Astrocyte (in vitro differentiated cells and primary cell): ENCODE data around the gene RFX8. TPM values are rescaled to one million over a fixed set of nuclear protein-coding genes. Genes with fewer than 3 reads are reported as not detected.

Experiments used
- DNase-seq: peaks from one replicate; pipeline ENCODE4 v3.0.0-alpha.2; 2010; ENCODE audit warnings: low read depth
- FAIRE-seq: peaks from 2 replicates; lab custom pipeline; 2011; peaks lifted over from hg19 to GRCh38; lab: Jason Lieb, UNC
- H2AFZ ChIP-seq: 2 replicates; pipeline ENCODE4 v1.6.0; 2012; ENCODE audit warnings: low read depth, low read length, inconsistent platforms
- H3K27ac ChIP-seq: 2 replicates; pipeline ENCODE4 v1.5.1; 2011; ENCODE audit warnings: low read depth, low read length, inconsistent platforms
- H3K27me3 ChIP-seq: 2 replicates; pipeline ENCODE4 v1.6.0; 2011; ENCODE audit warnings: low read length, inconsistent platforms; ENCODE audit not compliant: insufficient read depth
- H3K36me3 ChIP-seq: 2 replicates; pipeline ENCODE4 v1.5.1; 2011; ENCODE audit warnings: low read length, inconsistent platforms; ENCODE audit not compliant: insufficient read depth
- H3K4me1 ChIP-seq: 2 replicates; pipeline ENCODE4 v1.5.1; 2011; ENCODE audit warnings: low read length, inconsistent platforms; ENCODE audit not compliant: insufficient read depth
- H3K4me2 ChIP-seq: 2 replicates; pipeline ENCODE4 v1.6.0; 2012; ENCODE audit warnings: low read length, inconsistent platforms
- H3K4me3 ChIP-seq: 2 replicates; pipeline ENCODE4 v1.5.1; 2011; ENCODE audit warnings: low read depth, mild to moderate bottlenecking, low read length, inconsistent platforms; ENCODE audit not compliant: insufficient read depth
- H3K79me2 ChIP-seq: 2 replicates; pipeline ENCODE4 v1.6.0; 2012; ENCODE audit warnings: mild to moderate bottlenecking, low read length, inconsistent platforms; ENCODE audit not compliant: insufficient read depth
- H3K9ac ChIP-seq: 2 replicates; pipeline ENCODE4 v1.6.0; 2012; ENCODE audit warnings: mild to moderate bottlenecking, low read length, inconsistent platforms
- H3K9me3 ChIP-seq: 2 replicates; pipeline ENCODE4 v1.5.1; 2012; ENCODE audit warnings: low read depth, mild to moderate bottlenecking, low read length, inconsistent platforms; ENCODE audit not compliant: insufficient read depth
- H4K20me1 ChIP-seq: 2 replicates; pipeline ENCODE4 v1.6.0; 2012; ENCODE audit warnings: low read length, inconsistent platforms; ENCODE audit not compliant: insufficient read depth
- H3K27ac Mint-ChIP-seq: one replicate; pipeline ENCODE4 v1.8.0; 2021; ENCODE audit warnings: mild to moderate bottlenecking, mixed read lengths; ENCODE audit not compliant: unreplicated experiment
- H3K27me3 Mint-ChIP-seq: one replicate; pipeline ENCODE4 v1.8.0; 2021; ENCODE audit warnings: low read depth, mixed read lengths; ENCODE audit not compliant: unreplicated experiment
- H3K36me3 Mint-ChIP-seq: one replicate; pipeline ENCODE4 v1.8.0; 2021; ENCODE audit warnings: low read depth, mixed read lengths; ENCODE audit not compliant: unreplicated experiment
- H3K4me1 Mint-ChIP-seq: one replicate; pipeline ENCODE4 v1.8.0; 2021; ENCODE audit warnings: low read depth, mixed read lengths; ENCODE audit not compliant: unreplicated experiment
- H3K4me3 Mint-ChIP-seq: one replicate; pipeline ENCODE4 v1.8.0; 2021; ENCODE audit warnings: mild to moderate bottlenecking, moderate library complexity, mixed read lengths; ENCODE audit not compliant: unreplicated experiment
- H3K9me3 Mint-ChIP-seq: one replicate; pipeline ENCODE4 v1.8.0; 2021; ENCODE audit warnings: mild to moderate bottlenecking, mixed read lengths; ENCODE audit not compliant: unreplicated experiment
- EZH2 ChIP-seq: IDR thresholded peaks from 2 replicates; pipeline ENCODE4 v1.6.1; 2012; ENCODE audit warnings: mild to moderate bottlenecking, low read length, inconsistent platforms; ENCODE audit not compliant: insufficient read depth
- total RNA-seq: library from RNA; stranded (reverse); gene quantifications from 2 replicates; pipeline ENCODE4 v1.2.1, GENCODE V29; 2021
- TF ChIP-seq, protein P1 (sequence below): IDR thresholded peaks from 2 replicates; pipeline ENCODE4 v1.5.1; 2011; ENCODE audit warnings: low read depth, mild to moderate bottlenecking, inconsistent platforms, low read length, moderate library complexity; ENCODE audit not compliant: insufficient read depth

The RFX8 gene
- total RNA-seq, 1 donor from 2014 or later = not detected

GRCh38 chr2:101401326-101401665 lies 73.6 kb downstream of the RFX8 start:
- no peaks in the 10 kb centered on the region for H3K9me3 Mint-ChIP-seq
- FAIRE-seq (no peak), DNase-seq (peak; percentile 61)
- H3K36me3 Mint-ChIP-seq = no peaks in the 10 kb centered on the region
- Histone ChIP-seq H3K4me3 (no peak overlapping the region), H3K79me2 (no peaks in the 10 kb centered on the region), H2AFZ (no peak overlapping the region), H3K27me3 (no peaks in the 10 kb centered on the region), H3K4me1 (peaks cover 2% of the 10 kb centered on the region), H4K20me1 (no peaks in the 10 kb centered on the region), H3K27ac (no peak overlapping the region), H3K4me2 (no peak overlapping the region), H3K9me3 (no peaks in the 10 kb centered on the region), H3K36me3 (no peaks in the 10 kb centered on the region), H3K9ac (no peak overlapping the region)
- H3K27ac Mint-ChIP-seq = no peak overlapping the region
- H3K27me3 Mint-ChIP-seq = peaks cover 14% of the 10 kb centered on the region
- TF ChIP-seq, protein P1, sequence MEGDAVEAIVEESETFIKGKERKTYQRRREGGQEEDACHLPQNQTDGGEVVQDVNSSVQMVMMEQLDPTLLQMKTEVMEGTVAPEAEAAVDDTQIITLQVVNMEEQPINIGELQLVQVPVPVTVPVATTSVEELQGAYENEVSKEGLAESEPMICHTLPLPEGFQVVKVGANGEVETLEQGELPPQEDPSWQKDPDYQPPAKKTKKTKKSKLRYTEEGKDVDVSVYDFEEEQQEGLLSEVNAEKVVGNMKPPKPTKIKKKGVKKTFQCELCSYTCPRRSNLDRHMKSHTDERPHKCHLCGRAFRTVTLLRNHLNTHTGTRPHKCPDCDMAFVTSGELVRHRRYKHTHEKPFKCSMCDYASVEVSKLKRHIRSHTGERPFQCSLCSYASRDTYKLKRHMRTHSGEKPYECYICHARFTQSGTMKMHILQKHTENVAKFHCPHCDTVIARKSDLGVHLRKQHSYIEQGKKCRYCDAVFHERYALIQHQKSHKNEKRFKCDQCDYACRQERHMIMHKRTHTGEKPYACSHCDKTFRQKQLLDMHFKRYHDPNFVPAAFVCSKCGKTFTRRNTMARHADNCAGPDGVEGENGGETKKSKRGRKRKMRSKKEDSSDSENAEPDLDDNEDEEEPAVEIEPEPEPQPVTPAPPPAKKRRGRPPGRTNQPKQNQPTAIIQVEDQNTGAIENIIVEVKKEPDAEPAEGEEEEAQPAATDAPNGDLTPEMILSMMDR = no peak
- TF ChIP-seq EZH2 = no peak
- H3K4me1 Mint-ChIP-seq = peaks cover 16% of the 10 kb centered on the region
- H3K4me3 Mint-ChIP-seq = no peak overlapping the region

DNA sequence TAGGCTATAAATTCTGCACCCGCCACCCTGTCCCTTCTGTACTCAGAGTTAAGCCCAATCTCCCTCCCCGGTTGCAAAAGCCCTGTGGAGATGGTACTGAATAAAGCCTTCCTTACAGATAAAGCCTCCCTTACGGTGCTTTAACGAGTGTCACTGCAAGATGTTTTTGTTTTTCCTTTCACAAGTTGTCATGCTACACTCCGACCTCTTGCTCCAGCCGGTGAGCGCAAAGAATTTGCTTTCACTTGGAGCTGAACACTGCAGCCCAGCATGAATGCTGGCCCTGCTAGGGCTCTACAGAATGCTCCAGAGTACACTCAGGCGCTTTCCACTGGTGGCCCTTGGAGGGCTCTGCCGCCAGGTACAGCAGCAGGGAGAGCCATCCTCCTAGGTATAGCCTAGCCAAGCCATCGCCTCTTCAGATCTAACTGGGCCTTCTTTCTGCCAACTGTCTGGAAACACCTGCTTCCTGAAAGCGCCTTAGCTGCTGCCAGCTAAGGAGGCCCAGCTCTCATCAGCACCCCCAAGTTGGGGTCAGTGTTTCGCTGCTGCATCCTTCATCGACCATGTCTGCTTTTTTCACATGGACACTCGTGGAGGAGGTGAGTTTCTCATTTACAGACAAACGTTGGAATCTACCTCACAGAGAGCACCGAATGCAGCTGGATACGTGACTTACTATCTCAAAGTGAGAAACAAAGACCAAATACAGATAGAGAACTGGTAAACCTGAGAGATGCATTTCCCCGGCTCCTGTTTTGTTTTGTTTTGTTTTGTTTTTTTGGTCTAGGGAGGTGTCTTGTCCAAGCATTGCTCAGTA lies 74.2 kb downstream of the RFX8 start:
- FAIRE-seq (no peak), DNase-seq (no peak)
- H3K9me3 ChIP-seq = no peaks in the 10 kb centered on the region
- no peak overlapping the region for H3K4me2 ChIP-seq
- no peaks in the 10 kb centered on the region for H3K36me3 ChIP-seq
- Mint-ChIP-seq H3K27ac (no peak overlapping the region), H3K36me3 (no peaks in the 10 kb centered on the region), H3K4me3 (no peak overlapping the region), H3K4me1 (peaks cover 21% of the 10 kb centered on the region), H3K9me3 (no peaks in the 10 kb centered on the region), H3K27me3 (peaks cover 14% of the 10 kb centered on the region)
- H3K4me1 ChIP-seq = peaks cover 8% of the 10 kb centered on the region
- H3K9ac ChIP-seq = no peak overlapping the region
- H3K27ac ChIP-seq = no peak overlapping the region
- no peaks in the 10 kb centered on the region for H4K20me1 ChIP-seq
- TF ChIP-seq, protein P1 = no peak
- H3K27me3 ChIP-seq = no peaks in the 10 kb centered on the region
- H3K79me2 ChIP-seq = no peaks in the 10 kb centered on the region
- no peak overlapping the region for H3K4me3 ChIP-seq
- no peak overlapping the region for H2AFZ ChIP-seq

DNA sequence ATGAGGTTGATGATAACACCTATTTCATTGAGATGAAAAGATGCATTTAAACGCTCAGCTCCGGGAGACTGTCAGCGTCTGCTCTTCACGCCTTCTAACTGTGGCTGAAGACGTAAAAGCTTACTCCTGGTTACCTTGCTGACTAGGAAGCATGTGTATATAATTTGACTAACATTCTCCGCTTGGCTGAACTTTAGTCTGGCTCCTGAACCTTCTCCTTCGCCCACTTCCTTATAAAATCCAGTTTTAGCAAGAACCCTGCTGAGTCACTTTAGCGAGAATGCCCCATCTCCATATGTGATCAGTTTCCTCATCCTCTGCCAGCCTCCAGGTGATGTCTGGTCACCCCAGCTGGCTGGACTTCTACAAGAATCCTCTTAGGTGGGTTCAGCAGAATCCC lies 74.9 kb downstream of the RFX8 start:
- no peak for FAIRE-seq
- Mint-ChIP-seq H3K4me3 (no peak overlapping the region), H3K4me1 (peaks cover 22% of the 10 kb centered on the region), H3K36me3 (no peaks in the 10 kb centered on the region), H3K9me3 (no peaks in the 10 kb centered on the region), H3K27ac (no peak overlapping the region), H3K27me3 (peaks cover 14% of the 10 kb centered on the region)
- H3K9ac ChIP-seq = no peak overlapping the region
- H3K4me2 ChIP-seq = no peak overlapping the region
- no peaks in the 10 kb centered on the region for H3K27me3 ChIP-seq
- H4K20me1 ChIP-seq = no peaks in the 10 kb centered on the region
- H3K4me1 ChIP-seq = peaks cover 12% of the 10 kb centered on the region
- H3K36me3 ChIP-seq = no peaks in the 10 kb centered on the region
- H3K4me3 ChIP-seq = no peak overlapping the region
- no peak for TF ChIP-seq EZH2
- TF ChIP-seq, protein P1 = no peak
- H3K9me3 ChIP-seq = no peaks in the 10 kb centered on the region
- H3K27ac ChIP-seq = no peak overlapping the region
- H2AFZ ChIP-seq = no peak overlapping the region
- no peaks in the 10 kb centered on the region for H3K79me2 ChIP-seq
- DNase-seq = peak; percentile 67
